Subcutaneous adipose tissue (tissue), 4 donors: ENCODE results near the gene PPP1R7. TPM values are rescaled to one million over a fixed set of nuclear protein-coding genes. Genes with fewer than 3 reads are reported as not detected.

Experiments
- CTCF ChIP-seq: fragments of 450-650 bp; IDR thresholded peaks from one replicate; pipeline ENCODE4 v1.5.1; 2016; ENCODE audit warnings: low read depth, mild to moderate bottlenecking, control low read depth, antibody characterized with exemption, moderate library complexity
- total RNA-seq, 4 donors: library from RNA; depleted of rRNA; stranded (reverse); fragments of >200 nt; gene quantifications; one replicate each; pipeline ENCODE4 v1.1.0, GENCODE V29; 2016

Gene PPP1R7
- total RNA-seq, 4 donors from 2014 or later: 38.8 to 48.1 (median 40.3) TPM

- TF ChIP-seq CTCF: no peak
Observed at GRCh38 chr2:241209271-241209670, 59.0 kb downstream of the PPP1R7 start.

GRCh38 chr2:241211276-241211675 lies 61.0 kb downstream of the PPP1R7 start:
- no peak for TF ChIP-seq CTCF

GRCh38 chr2:241213041-241213440 lies 62.8 kb downstream of the PPP1R7 start:
- TF ChIP-seq CTCF: no peak

GRCh38 chr2:241213567-241213966 lies 63.3 kb downstream of the PPP1R7 start:
- TF ChIP-seq CTCF: no peak

- TF ChIP-seq CTCF: no peak
Observed at GRCh38 chr2:241214209-241214608, 63.9 kb downstream of the PPP1R7 start.

- no peak for TF ChIP-seq CTCF
Observed at GRCh38 chr2:241214766-241215165, 64.5 kb downstream of the PPP1R7 start.

GRCh38 chr2:241215421-241215820 lies 65.2 kb downstream of the PPP1R7 start:
- TF ChIP-seq CTCF: no peak
